IPS DF 4.7 (cell line): ENCODE measurements around the gene GRM7.

ENCODE experiments used
- DNase-seq: peaks from one replicate; pipeline ENCODE4 v3.0.0-alpha.2; 2013; ENCODE audit warnings: low spot score; ENCODE audit errors: extremely low read depth

GRM7 gene

DNA sequence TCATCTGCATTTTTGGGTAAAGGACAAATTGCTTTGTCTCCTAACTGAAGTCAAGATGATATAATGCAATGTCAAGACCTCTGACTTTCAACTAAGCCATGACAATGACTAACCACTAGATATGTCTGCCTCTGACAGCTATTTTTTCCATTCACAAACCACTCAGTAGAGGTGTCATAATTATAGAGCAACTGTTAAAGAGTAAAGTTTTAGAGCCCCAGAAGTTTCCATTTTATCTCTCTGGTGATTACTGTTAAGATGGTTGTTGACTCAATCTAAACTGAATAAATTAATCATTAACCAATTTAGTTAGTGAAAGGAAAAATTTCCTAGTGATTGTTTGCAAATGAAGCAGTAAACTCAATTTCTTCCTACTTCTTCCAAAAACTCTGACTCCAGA is 779.9 kb downstream of the GRM7 start:
- no peak for DNase-seq

- no peak for DNase-seq
Observed at GRCh38 chr3:7646851-7647250, 785.9 kb downstream of the GRM7 start.

DNA sequence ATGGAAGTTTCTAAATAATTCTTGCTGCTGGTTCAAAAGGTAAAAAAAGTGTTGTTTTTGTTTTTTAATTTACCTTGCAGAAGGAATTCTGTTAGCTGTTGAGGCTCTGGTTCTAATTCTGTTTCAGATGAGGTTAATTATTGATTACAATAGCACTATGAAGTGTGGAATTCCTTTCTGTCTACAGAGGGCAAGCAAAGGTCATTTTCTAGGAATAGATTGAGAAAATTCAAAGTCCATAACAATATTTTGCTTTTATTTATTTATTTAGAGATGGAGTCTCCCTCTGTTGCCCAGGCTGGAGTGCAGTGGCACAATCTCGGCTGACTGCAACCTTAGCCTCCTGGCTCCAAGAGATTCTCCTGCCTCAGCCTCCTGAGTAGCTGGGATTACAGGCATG is 789.6 kb downstream of the GRM7 start:
- DNase-seq = no peak

DNA sequence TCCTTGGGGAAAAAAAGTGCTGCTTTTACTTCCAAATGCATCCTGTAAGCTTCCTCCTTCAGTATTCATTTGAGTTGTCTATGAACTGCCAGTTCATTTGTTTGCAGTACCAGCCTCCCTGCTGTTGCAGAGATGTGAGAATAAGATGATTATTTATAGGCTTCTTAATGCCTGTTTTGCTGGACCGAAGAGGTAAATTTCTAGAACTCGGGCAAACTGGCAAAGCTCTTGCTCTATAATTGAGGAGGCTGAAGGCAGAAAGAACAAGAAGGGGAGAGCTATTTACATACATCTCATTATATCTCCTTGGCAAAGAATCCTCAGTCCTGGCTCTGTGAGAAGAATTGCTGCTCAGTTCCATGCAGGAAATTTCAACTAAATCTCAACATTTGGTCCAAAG is 790.4 kb downstream of the GRM7 start:
- no peak for DNase-seq

- no peak for DNase-seq
Observed at GRCh38 chr3:7657214-7658112, 796.5 kb downstream of the GRM7 start.

- DNase-seq = no peak
Observed at GRCh38 chr3:7658294-7658693, 797.4 kb downstream of the GRM7 start.

GRCh38 chr3:7659079-7659478 is 798.2 kb downstream of the GRM7 start:
- DNase-seq = no peak

- DNase-seq = no peak
Observed at GRCh38 chr3:7663771-7664170, 802.9 kb downstream of the GRM7 start.

- no peak for DNase-seq
Observed at GRCh38 chr3:7667774-7668173, 806.9 kb downstream of the GRM7 start.

GRCh38 chr3:7669641-7670040 is 808.7 kb downstream of the GRM7 start:
- no peak for DNase-seq

DNA sequence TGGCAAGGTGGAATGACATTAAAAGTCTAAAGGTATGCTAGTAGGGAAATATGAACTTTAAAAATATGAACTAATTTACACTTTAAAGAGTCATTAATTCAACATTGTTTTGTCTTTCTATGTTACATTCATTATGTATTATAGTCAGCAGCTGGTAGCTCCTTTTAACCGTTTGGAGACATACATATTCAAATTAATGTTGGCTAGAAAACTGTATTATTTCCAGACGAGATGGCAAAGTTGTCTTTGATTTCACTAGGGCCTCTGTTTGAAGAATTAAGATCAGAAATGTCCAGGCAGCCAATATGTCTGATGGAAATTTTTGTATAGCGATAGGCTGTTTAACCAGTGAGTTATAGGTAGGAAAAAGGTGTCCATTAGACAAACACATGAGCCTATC is 817.6 kb downstream of the GRM7 start:
- DNase-seq = no peak

DNA sequence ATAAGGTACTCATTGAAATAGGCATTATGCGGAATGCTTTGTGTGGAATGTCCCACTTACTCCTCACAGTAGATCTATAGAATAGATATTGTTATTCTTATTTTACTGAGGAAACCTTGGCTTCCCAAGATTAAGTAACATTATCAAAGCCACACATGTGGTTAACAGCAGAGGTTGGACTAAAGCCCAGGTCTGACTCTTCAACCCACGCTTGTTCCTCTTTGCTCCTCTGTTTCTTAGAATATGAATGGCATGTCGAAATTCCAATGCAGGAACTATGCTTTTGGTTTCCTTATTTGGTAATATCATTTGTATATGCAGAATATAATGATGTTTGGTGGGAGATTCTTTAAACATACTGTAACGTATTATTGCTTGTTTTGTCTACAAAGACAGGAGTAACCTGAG is 821.9 kb downstream of the GRM7 start:
- DNase-seq = peak; percentile 25

- DNase-seq = no peak
Observed at GRCh38 chr3:7683426-7683825, 822.5 kb downstream of the GRM7 start.

GRCh38 chr3:7684182-7684715 is 823.3 kb downstream of the GRM7 start:
- no peak for DNase-seq

- DNase-seq = no peak
Observed at GRCh38 chr3:7687428-7688147, 826.7 kb downstream of the GRM7 start.

- no peak for DNase-seq
Observed at GRCh38 chr3:7692866-7693265, 832.0 kb downstream of the GRM7 start.

DNA sequence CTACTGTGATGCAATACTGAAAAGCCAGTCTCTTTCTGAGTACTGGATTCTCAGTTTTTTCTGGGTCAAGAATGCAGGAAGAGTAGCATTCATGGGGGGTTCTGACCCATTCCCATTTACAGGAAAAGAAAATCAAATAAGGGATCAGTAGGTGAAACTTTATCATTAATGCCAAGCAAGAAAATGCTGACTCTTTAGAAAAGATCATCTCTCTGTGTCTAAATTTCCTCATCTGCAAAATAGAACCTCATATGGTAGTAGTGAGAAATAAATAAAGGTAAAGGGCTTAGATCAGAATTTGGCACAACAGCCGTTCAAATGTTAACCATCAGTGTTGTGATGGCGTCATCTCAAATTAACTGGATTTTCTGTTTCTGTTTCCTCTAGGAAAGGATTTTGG is 833.1 kb downstream of the GRM7 start:
- no peak for DNase-seq

- DNase-seq = no peak
Observed at GRCh38 chr3:7695049-7695448, 834.1 kb downstream of the GRM7 start.

GRCh38 chr3:7696320-7696719 is 835.4 kb downstream of the GRM7 start:
- DNase-seq = no peak

GRCh38 chr3:7697548-7697947 is 836.6 kb downstream of the GRM7 start:
- DNase-seq = no peak

DNA sequence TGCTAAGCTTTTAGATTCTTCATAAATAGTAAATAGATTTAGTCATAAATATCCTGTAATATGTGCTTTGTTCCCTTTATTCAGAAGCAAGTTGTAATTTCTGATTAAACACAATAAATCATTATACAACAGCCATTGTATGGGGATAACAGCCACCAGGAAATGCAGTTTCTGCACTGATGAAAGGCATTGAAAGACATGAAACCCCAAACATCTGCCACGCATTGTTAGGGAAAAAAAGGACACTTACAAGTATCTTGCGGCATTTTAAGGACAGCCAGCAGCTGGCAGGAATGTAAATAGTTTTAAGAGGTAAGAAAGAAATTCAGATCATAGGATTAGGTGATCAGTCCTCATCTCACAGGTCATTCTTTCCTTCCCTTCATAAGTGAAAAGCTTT is 839.6 kb downstream of the GRM7 start:
- DNase-seq = no peak

- no peak for DNase-seq
Observed at GRCh38 chr3:7700977-7701376, 840.1 kb downstream of the GRM7 start.

- DNase-seq = no peak
Observed at GRCh38 chr3:7707187-7707586, 846.3 kb downstream of the GRM7 start.
